ENCODE measurements around the gene RTRAF. TPM values are rescaled to one million over a fixed set of nuclear protein-coding genes. Genes with fewer than 3 reads are reported as not detected.

The RTRAF gene
- total and polyA plus RNA-seq, 2 donors (not counting 1 experiment from before 2014, with no cell fraction given), result 147 to 222 TPM

GRCh38 chr14:52023518-52023917 is 34.2 kb downstream of the RTRAF start:
- Histone ChIP-seq H3K4me2 (ENCODE audit: extremely low read depth, insufficient read depth, low read length) (no peak overlapping the region), H3K27me3 (ENCODE audit: control insufficient read depth, insufficient read depth, low read length) (no peaks in the 10 kb centered on the region), H4K20me1 (ENCODE audit: control insufficient read depth, extremely low read depth, insufficient read depth, low read length) (no peaks in the 10 kb centered on the region), H3K4me3 (replicated peaks in 1 of 4; ENCODE audit: control extremely low read depth in 1 of 4, insufficient read depth in 1 of 4, low read depth in 3 of 4, low read length in 4 of 4) (no peak overlapping the region), H3K9ac (ENCODE audit: insufficient read depth, low read length) (no peak overlapping the region), H2AFZ (ENCODE audit: low read length) (no peak overlapping the region), H3K27ac (ENCODE audit: insufficient read depth, low read length) (no peak overlapping the region), H3K4me1 (ENCODE audit: control insufficient read depth, extremely low read depth, insufficient read depth, low read length) (peaks cover 36% of the 10 kb centered on the region), H3K36me3 (ENCODE audit: control insufficient read depth, insufficient read depth, low read length) (peaks cover 27% of the 10 kb centered on the region), H3K9me3 (ENCODE audit: control insufficient read depth, insufficient read depth, low read depth, low read length) (no peaks in the 10 kb centered on the region), H3K79me2 (ENCODE audit: control insufficient read depth, insufficient read depth, low read length) (peaks cover 14% of the 10 kb centered on the region)
- DNase-seq (ENCODE audit: low read depth in 2 of 2), result peak; percentile 86
- TF ChIP-seq, protein P1, sequence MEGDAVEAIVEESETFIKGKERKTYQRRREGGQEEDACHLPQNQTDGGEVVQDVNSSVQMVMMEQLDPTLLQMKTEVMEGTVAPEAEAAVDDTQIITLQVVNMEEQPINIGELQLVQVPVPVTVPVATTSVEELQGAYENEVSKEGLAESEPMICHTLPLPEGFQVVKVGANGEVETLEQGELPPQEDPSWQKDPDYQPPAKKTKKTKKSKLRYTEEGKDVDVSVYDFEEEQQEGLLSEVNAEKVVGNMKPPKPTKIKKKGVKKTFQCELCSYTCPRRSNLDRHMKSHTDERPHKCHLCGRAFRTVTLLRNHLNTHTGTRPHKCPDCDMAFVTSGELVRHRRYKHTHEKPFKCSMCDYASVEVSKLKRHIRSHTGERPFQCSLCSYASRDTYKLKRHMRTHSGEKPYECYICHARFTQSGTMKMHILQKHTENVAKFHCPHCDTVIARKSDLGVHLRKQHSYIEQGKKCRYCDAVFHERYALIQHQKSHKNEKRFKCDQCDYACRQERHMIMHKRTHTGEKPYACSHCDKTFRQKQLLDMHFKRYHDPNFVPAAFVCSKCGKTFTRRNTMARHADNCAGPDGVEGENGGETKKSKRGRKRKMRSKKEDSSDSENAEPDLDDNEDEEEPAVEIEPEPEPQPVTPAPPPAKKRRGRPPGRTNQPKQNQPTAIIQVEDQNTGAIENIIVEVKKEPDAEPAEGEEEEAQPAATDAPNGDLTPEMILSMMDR (conservative IDR thresholded peaks at IDR 0.05 in 1 of 2, IDR thresholded peaks at IDR 0.05 in 1 of 2; ENCODE audit: low read depth in 1 of 2, low read length in 2 of 2), result no peak
- no peak for TF ChIP-seq EZH2 (IDR thresholded peaks at IDR 0.05; ENCODE audit: low read length, missing control alignments)

GRCh38 chr14:52025310-52025709 is 36.0 kb downstream of the RTRAF start:
- H3K27ac ChIP-seq (ENCODE audit: insufficient read depth, low read length), result peak overlapping the region; percentile 64
- H3K79me2 ChIP-seq (ENCODE audit: control insufficient read depth, insufficient read depth, low read length), result peaks cover 15% of the 10 kb centered on the region
- H3K4me1 ChIP-seq (ENCODE audit: control insufficient read depth, extremely low read depth, insufficient read depth, low read length), result peaks cover 32% of the 10 kb centered on the region
- no peaks in the 10 kb centered on the region for H3K27me3 ChIP-seq (ENCODE audit: control insufficient read depth, insufficient read depth, low read length)
- DNase-seq (ENCODE audit: low read depth in 2 of 2), result peak; percentile 95 to 98
- no peak overlapping the region for H3K4me2 ChIP-seq (ENCODE audit: extremely low read depth, insufficient read depth, low read length)
- H3K9ac ChIP-seq (ENCODE audit: insufficient read depth, low read length), result no peak overlapping the region
- peaks cover 19% of the 10 kb centered on the region for H3K36me3 ChIP-seq (ENCODE audit: control insufficient read depth, insufficient read depth, low read length)
- H4K20me1 ChIP-seq (ENCODE audit: control insufficient read depth, extremely low read depth, insufficient read depth, low read length), result no peaks in the 10 kb centered on the region
- TF ChIP-seq EZH2 (IDR thresholded peaks at IDR 0.05; ENCODE audit: low read length, missing control alignments), result no peak
- TF ChIP-seq, protein P1 (conservative IDR thresholded peaks at IDR 0.05 in 1 of 2, IDR thresholded peaks at IDR 0.05 in 1 of 2; ENCODE audit: low read depth in 1 of 2, low read length in 2 of 2), result no peak
- H2AFZ ChIP-seq (ENCODE audit: low read length), result no peak overlapping the region
- H3K4me3 ChIP-seq (replicated peaks in 1 of 4; ENCODE audit: control extremely low read depth in 1 of 4, insufficient read depth in 1 of 4, low read depth in 3 of 4, low read length in 4 of 4), result no peak overlapping the region
- H3K9me3 ChIP-seq (ENCODE audit: control insufficient read depth, insufficient read depth, low read depth, low read length), result no peaks in the 10 kb centered on the region

- no peak overlapping the region for H2AFZ ChIP-seq (ENCODE audit: low read length)
- H3K9ac ChIP-seq (ENCODE audit: insufficient read depth, low read length), result no peak overlapping the region
- peaks cover 35% of the 10 kb centered on the region for H3K4me1 ChIP-seq (ENCODE audit: control insufficient read depth, extremely low read depth, insufficient read depth, low read length)
- H3K79me2 ChIP-seq (ENCODE audit: control insufficient read depth, insufficient read depth, low read length), result peaks cover 18% of the 10 kb centered on the region
- no peaks in the 10 kb centered on the region for H3K9me3 ChIP-seq (ENCODE audit: control insufficient read depth, insufficient read depth, low read depth, low read length)
- H3K27ac ChIP-seq (ENCODE audit: insufficient read depth, low read length), result peak overlapping the region; percentile 64
- peaks cover 17% of the 10 kb centered on the region for H3K36me3 ChIP-seq (ENCODE audit: control insufficient read depth, insufficient read depth, low read length)
- H3K4me2 ChIP-seq (ENCODE audit: extremely low read depth, insufficient read depth, low read length), result no peak overlapping the region
- no peak overlapping the region for H3K4me3 ChIP-seq (replicated peaks in 1 of 4; ENCODE audit: control extremely low read depth in 1 of 4, insufficient read depth in 1 of 4, low read depth in 3 of 4, low read length in 4 of 4)
- TF ChIP-seq, protein P1 (conservative IDR thresholded peaks at IDR 0.05 in 1 of 2, IDR thresholded peaks at IDR 0.05 in 1 of 2; ENCODE audit: low read depth in 1 of 2, low read length in 2 of 2), result no peak
- TF ChIP-seq EZH2 (IDR thresholded peaks at IDR 0.05; ENCODE audit: low read length, missing control alignments), result no peak
- H3K27me3 ChIP-seq (ENCODE audit: control insufficient read depth, insufficient read depth, low read length), result no peaks in the 10 kb centered on the region
- no peaks in the 10 kb centered on the region for H4K20me1 ChIP-seq (ENCODE audit: control insufficient read depth, extremely low read depth, insufficient read depth, low read length)
- DNase-seq (ENCODE audit: low read depth in 2 of 2), result peak in 1 of 2 donors; percentile 34
Observed at GRCh38 chr14:52026017-52026660, 36.8 kb downstream of the RTRAF start.

Measured in fibroblast of lung (primary cell).